22Rv1 (cell line): ENCODE measurements around the gene C1QL4.

Experiments
- CTCF ChIP-seq: fragments of 450-650 bp; IDR thresholded peaks from 2 replicates; pipeline ENCODE4 v1.5.1; 2017; ENCODE audit warnings: mild to moderate bottlenecking
- ZFX ChIP-seq: fragments of 450-650 bp; IDR thresholded peaks from 2 replicates; pipeline ENCODE4 v1.6.1; 2017; ENCODE audit warnings: antibody characterized with exemption, borderline replicate concordance

GRCh38 chr12:49284672-49285071 lies 52.3 kb downstream of the C1QL4 start:
- TF ChIP-seq CTCF (no peak), ZFX (no peak)
